AG09319 (cell line): ENCODE results near the gene TMEM54.

Experiments
- DNase-seq: peaks from one replicate; pipeline ENCODE4 v3.0.0-alpha.2; 2010; ENCODE audit warnings: low read depth; ENCODE audit errors: extremely low read depth
- CTCF ChIP-seq: IDR thresholded peaks from 2 replicates; pipeline ENCODE4 v1.5.1; 2011; ENCODE audit warnings: low read depth, mild to moderate bottlenecking, inconsistent platforms, low read length, moderate library complexity

Gene TMEM54

GRCh38 chr1:32903991-32904785, 3.0 kb upstream of the TMEM54 start:
- TF ChIP-seq CTCF = no peak
- DNase-seq = no peak

- TF ChIP-seq CTCF = no peak
- DNase-seq = no peak
These were observed 1.3 kb upstream of the TMEM54 start for GRCh38 chr1:32902535-32902920.

- no peak for DNase-seq
- no peak for TF ChIP-seq CTCF
These were observed 790 bp upstream of the TMEM54 start for GRCh38 chr1:32901823-32902534.

GRCh38 chr1:32900371-32900955, 726 bp downstream of the TMEM54 start:
- DNase-seq = no peak
- TF ChIP-seq CTCF = no peak

GRCh38 chr1:32899586-32900296, 1.4 kb downstream of the TMEM54 start:
- TF ChIP-seq CTCF = no peak

GRCh38 chr1:32898958-32899357, 2.2 kb downstream of the TMEM54 start:
- DNase-seq = no peak
- TF ChIP-seq CTCF = no peak

More at GRCh38 chr1:32899586-32900296, 1.4 kb downstream of the TMEM54 start:
- no peak for DNase-seq
